H9 (cell line): ENCODE results near the gene AVEN. TPM values are rescaled to one million over a fixed set of nuclear protein-coding genes. Genes with fewer than 3 reads are reported as not detected.

Experiments used
- DNase-seq: peaks from one replicate; pipeline ENCODE4 v3.0.0-alpha.2; 2017
- H2AFZ ChIP-seq: one replicate; pipeline ENCODE4 v1.6.1; 2013; ENCODE audit warnings: mild to moderate bottlenecking, low read length, control low read depth, moderate library complexity
- H2AK5ac ChIP-seq: 2 replicates; pipeline ENCODE4 v1.6.1; 2013; ENCODE audit warnings: low read length, control low read depth, mixed read lengths; ENCODE audit not compliant: insufficient read length
- H2BK120ac ChIP-seq: one replicate; pipeline ENCODE4 v1.6.1; 2013; ENCODE audit warnings: low read depth, mild to moderate bottlenecking, low read length, control low read depth, inconsistent platforms; ENCODE audit not compliant: poor library complexity, severe bottlenecking
- H2BK12ac ChIP-seq: 2 replicates; pipeline ENCODE4 v1.6.1; 2013; ENCODE audit warnings: low read length, control low read depth, mixed read lengths, low read depth; ENCODE audit not compliant: insufficient read length
- H2BK15ac ChIP-seq: 2 replicates; pipeline ENCODE4 v1.6.1; 2013; ENCODE audit warnings: low read depth, low read length, control low read depth
- H2BK20ac ChIP-seq: one replicate; pipeline ENCODE4 v1.6.1; 2013; ENCODE audit warnings: low read depth, mild to moderate bottlenecking, low read length, control low read depth, inconsistent platforms; ENCODE audit not compliant: poor library complexity, severe bottlenecking
- H2BK5ac ChIP-seq: 2 replicates; pipeline ENCODE4 v1.6.1; 2013; ENCODE audit warnings: low read length, control low read depth, mixed read lengths; ENCODE audit not compliant: insufficient read length
- H3K14ac ChIP-seq: 2 replicates; pipeline ENCODE4 v1.6.1; 2013; ENCODE audit warnings: low read length, control low read depth; ENCODE audit not compliant: insufficient read depth
- H3K18ac ChIP-seq: 2 replicates; pipeline ENCODE4 v1.6.1; 2013; ENCODE audit warnings: low read depth, mild to moderate bottlenecking, mixed read lengths, low read length, control low read depth; ENCODE audit not compliant: insufficient read length
- H3K23ac ChIP-seq: 2 replicates; pipeline ENCODE4 v1.6.1; 2013; ENCODE audit warnings: low read length, control low read depth, mixed read lengths, low read depth; ENCODE audit not compliant: insufficient read length
- H3K23me2 ChIP-seq: 2 replicates; pipeline ENCODE4 v1.6.1; 2013; ENCODE audit warnings: low read depth, mild to moderate bottlenecking, mixed read lengths, low read length, control low read depth; ENCODE audit not compliant: insufficient read length, poor library complexity, severe bottlenecking
- H3K27ac ChIP-seq: 2 replicates; pipeline ENCODE4 v1.5.1; 2013; ENCODE audit warnings: low read length, control low read depth, mixed read lengths, low read depth; ENCODE audit not compliant: insufficient read length
- H3K27me3 ChIP-seq: 2 replicates; pipeline ENCODE4 v1.6.1; 2013; ENCODE audit warnings: low read length, control low read depth, inconsistent platforms; ENCODE audit not compliant: insufficient read depth
- H3K4ac ChIP-seq: 2 replicates; pipeline ENCODE4 v1.6.1; 2013; ENCODE audit warnings: low read depth, mild to moderate bottlenecking, control low read depth, inconsistent platforms, low read length, moderate library complexity
- H3K4me1 ChIP-seq: 2 replicates; pipeline ENCODE4 v1.6.1; 2013; ENCODE audit warnings: low read length, control low read depth, inconsistent platforms; ENCODE audit not compliant: insufficient read depth
- H3K4me2 ChIP-seq: 2 replicates; pipeline ENCODE4 v1.6.1; 2013; ENCODE audit warnings: low read length, control low read depth, mixed read lengths; ENCODE audit not compliant: insufficient read length, insufficient read depth
- H3K56ac ChIP-seq: 2 replicates; pipeline ENCODE4 v1.6.1; 2013; ENCODE audit warnings: low read depth, mild to moderate bottlenecking, mixed read lengths, low read length, control low read depth; ENCODE audit not compliant: insufficient read length
- H3K79me1 ChIP-seq: 2 replicates; pipeline ENCODE4 v1.6.1; 2013; ENCODE audit warnings: low read depth, mild to moderate bottlenecking, moderate library complexity, low read length, control low read depth, inconsistent platforms; ENCODE audit not compliant: insufficient read depth, poor library complexity, severe bottlenecking
- H3K79me2 ChIP-seq: 2 replicates; pipeline ENCODE4 v1.6.1; 2013; ENCODE audit warnings: low read length, control low read depth, inconsistent platforms; ENCODE audit not compliant: insufficient read depth
- H3K9ac ChIP-seq: 2 replicates; pipeline ENCODE4 v1.6.1; 2013; ENCODE audit warnings: low read length, control low read depth, mixed read lengths; ENCODE audit not compliant: insufficient read length; ENCODE audit errors: extremely low read depth
- H3K9me3 ChIP-seq: one replicate; pipeline ENCODE4 v1.6.1; 2013; ENCODE audit warnings: low read depth, low read length, inconsistent platforms; ENCODE audit not compliant: control insufficient read depth
- H3T11ph ChIP-seq: one replicate; pipeline ENCODE4 v1.6.1; 2013; ENCODE audit warnings: mild to moderate bottlenecking, low read length, control low read depth, inconsistent platforms
- H4K20me1 ChIP-seq: one replicate; pipeline ENCODE4 v1.6.1; 2013; ENCODE audit not compliant: control insufficient read depth, insufficient read length, insufficient read depth
- H4K5ac ChIP-seq: 2 replicates; pipeline ENCODE4 v1.6.1; 2013; ENCODE audit warnings: low read depth, mild to moderate bottlenecking, mixed read lengths, low read length, control low read depth; ENCODE audit not compliant: insufficient read length
- H4K8ac ChIP-seq: replicated peaks from 2 replicates; pipeline ENCODE4 v1.6.1; 2013; ENCODE audit warnings: low read length, control low read depth, mixed read lengths, low read depth; ENCODE audit not compliant: insufficient read length
- H4K91ac ChIP-seq: 2 replicates; pipeline ENCODE4 v1.6.1; 2013; ENCODE audit warnings: low read depth, mild to moderate bottlenecking, moderate library complexity, mixed read lengths, low read length, control low read depth; ENCODE audit not compliant: insufficient read length
- H3K27ac Mint-ChIP-seq, 3 experiments: 2 replicates in 2 of 3; 3 replicates in 1 of 3; pipeline ENCODE4 v1.8.0; 2020 to 2021; ENCODE audit warnings: mixed read lengths in 3 of 3, mild to moderate bottlenecking in 1 of 3, moderate library complexity in 1 of 3
- H3K27me3 Mint-ChIP-seq: 2 replicates; pipeline ENCODE4 v1.8.0; 2021; ENCODE audit warnings: low read depth, mild to moderate bottlenecking, moderate library complexity, mixed read lengths
- H3K36me3 Mint-ChIP-seq, 3 experiments: 2 replicates in 2 of 3; 3 replicates in 1 of 3; pipeline ENCODE4 v1.8.0; 2020 to 2021; ENCODE audit warnings: low read depth in 3 of 3, mixed read lengths in 3 of 3; ENCODE audit not compliant: insufficient read depth in 1 of 3
- H3K4me1 Mint-ChIP-seq, 2 experiments: 2 replicates each; pipeline ENCODE4 v1.8.0; 2020; ENCODE audit warnings: mixed read lengths in 2 of 2
- H3K4me3 Mint-ChIP-seq, 2 experiments: 2 replicates in 1 of 2; 3 replicates in 1 of 2; pipeline ENCODE4 v1.8.0; 2020 to 2021; ENCODE audit warnings: mild to moderate bottlenecking in 2 of 2, mixed read lengths in 2 of 2, moderate library complexity in 1 of 2
- H3K9me3 Mint-ChIP-seq, 2 experiments: 2 replicates in 1 of 2; 3 replicates in 1 of 2; pipeline ENCODE4 v1.8.0; 2020; ENCODE audit warnings: mild to moderate bottlenecking in 2 of 2, mixed read lengths in 2 of 2, moderate library complexity in 1 of 2
- WGBS: extraction: QIAGEN DNeasy Blood & Tissue Kit; methylation state at CpG from one replicate; pipeline ENCODE4 v1.1.7; 2013; ENCODE audit warnings: missing lambda C conversion rate, low lambda C conversion rate, mixed read lengths; ENCODE audit not compliant: insufficient read length; ENCODE audit errors: extremely low coverage; 5-methylcytosine and 5-hydroxymethylcytosine counted together
- total RNA-seq: library from RNA; stranded (reverse); gene quantifications from 2 replicates; pipeline ENCODE4 v1.2.1, GENCODE V29; 2021
- TF ChIP-seq, protein P1 (sequence below): fragments of 200-600 bp; sonication (generic); conservative IDR thresholded peaks from 3 replicates; pipeline ENCODE4 v1.8.0; 2021; ENCODE audit warnings: antibody characterized with exemption, mild to moderate bottlenecking

The AVEN gene
- total RNA-seq, 1 experiment from 2014 or later = 16.1 TPM

GRCh38 chr15:33960549-33960935, 78.5 kb downstream of the AVEN start:
- no peaks in the 10 kb centered on the region for H3K9me3 ChIP-seq
- H3K79me1 ChIP-seq = no peaks in the 10 kb centered on the region
- no peak overlapping the region for H3K56ac ChIP-seq
- Mint-ChIP-seq H3K9me3 (no peaks in the 10 kb centered on the region), H3K27ac (no peak overlapping the region), H3K27me3 (no peaks in the 10 kb centered on the region), H3K4me3 (no peak overlapping the region), H3K36me3 (no peaks in the 10 kb centered on the region), H3K4me1 (no peaks in the 10 kb centered on the region)
- no peak overlapping the region for H3K27ac ChIP-seq
- no peaks in the 10 kb centered on the region for H3K27me3 ChIP-seq
- H4K8ac ChIP-seq = no peak overlapping the region
- H3K14ac ChIP-seq = no peak overlapping the region
- H3K23me2 ChIP-seq = no peaks in the 10 kb centered on the region
- H3K9ac ChIP-seq = no peak overlapping the region
- H3K4me1 ChIP-seq = no peaks in the 10 kb centered on the region
- no peaks in the 10 kb centered on the region for H4K20me1 ChIP-seq
- H2BK120ac ChIP-seq = no peak overlapping the region
- H3T11ph ChIP-seq = no peak overlapping the region
- TF ChIP-seq, protein P1, sequence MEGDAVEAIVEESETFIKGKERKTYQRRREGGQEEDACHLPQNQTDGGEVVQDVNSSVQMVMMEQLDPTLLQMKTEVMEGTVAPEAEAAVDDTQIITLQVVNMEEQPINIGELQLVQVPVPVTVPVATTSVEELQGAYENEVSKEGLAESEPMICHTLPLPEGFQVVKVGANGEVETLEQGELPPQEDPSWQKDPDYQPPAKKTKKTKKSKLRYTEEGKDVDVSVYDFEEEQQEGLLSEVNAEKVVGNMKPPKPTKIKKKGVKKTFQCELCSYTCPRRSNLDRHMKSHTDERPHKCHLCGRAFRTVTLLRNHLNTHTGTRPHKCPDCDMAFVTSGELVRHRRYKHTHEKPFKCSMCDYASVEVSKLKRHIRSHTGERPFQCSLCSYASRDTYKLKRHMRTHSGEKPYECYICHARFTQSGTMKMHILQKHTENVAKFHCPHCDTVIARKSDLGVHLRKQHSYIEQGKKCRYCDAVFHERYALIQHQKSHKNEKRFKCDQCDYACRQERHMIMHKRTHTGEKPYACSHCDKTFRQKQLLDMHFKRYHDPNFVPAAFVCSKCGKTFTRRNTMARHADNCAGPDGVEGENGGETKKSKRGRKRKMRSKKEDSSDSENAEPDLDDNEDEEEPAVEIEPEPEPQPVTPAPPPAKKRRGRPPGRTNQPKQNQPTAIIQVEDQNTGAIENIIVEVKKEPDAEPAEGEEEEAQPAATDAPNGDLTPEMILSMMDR = no peak
- no peak overlapping the region; the same call in 1 of the 2 replicates for H2BK15ac ChIP-seq
- H3K4me2 ChIP-seq = no peak overlapping the region
- H4K91ac ChIP-seq = no peak overlapping the region
- no peaks in the 10 kb centered on the region for H3K79me2 ChIP-seq
- H3K23ac ChIP-seq = no peak overlapping the region
- H2BK12ac ChIP-seq = no peak overlapping the region
- no peak overlapping the region for H2BK5ac ChIP-seq
- no peak overlapping the region for H2BK20ac ChIP-seq
- no CpG with 5 or more reads among the region's 3 CpGs for WGBS
- H4K5ac ChIP-seq = no peak overlapping the region
- H3K4ac ChIP-seq = no peak overlapping the region
- DNase-seq = no peak
- H2AFZ ChIP-seq = no peak overlapping the region
- H2AK5ac ChIP-seq = no peak overlapping the region
- no peak overlapping the region for H3K18ac ChIP-seq
